Naive thymus-derived CD4-positive, alpha-beta T cell (primary cell): Measurements from ENCODE around the gene ZNF385B. TPM values are rescaled to one million over a fixed set of nuclear protein-coding genes. Genes with fewer than 3 reads are reported as not detected.

ENCODE experiments used
- ATAC-seq: fragments of 150-1000 bp; cut with Tn5 transposase; 2 replicates; pipeline ENCODE4 v1.10.0; 2021; ENCODE audit warnings: mild to moderate bottlenecking, moderate library complexity
- CTCF ChIA-PET: fragments of 350-600 bp; sonication (Branson Sonifier 250); formaldehyde crosslinking; loops from one replicate; lab custom pipeline; 2021; ENCODE audit warnings: antibody characterized with exemption; lab: Charles Lee
- POLR2A ChIA-PET: fragments of 350-600 bp; sonication (Branson Sonifier 250); formaldehyde crosslinking; loops from one replicate; lab custom pipeline; 2021; ENCODE audit warnings: antibody characterized with exemption, inconsistent platforms; lab: Charles Lee
- DNase-seq, 9 donors: peaks; one replicate each; pipeline versions ENCODE4 v3.0.0 to v3.0.0-alpha.2; 2020 to 2022; ENCODE audit warnings: mixed read lengths in 1 of 9
- H3K27ac ChIP-seq: one replicate; pipeline ENCODE4 v1.7.0; 2013; ENCODE audit warnings: mild to moderate bottlenecking, low read depth, low read length, moderate library complexity
- H3K27me3 ChIP-seq, 2 donors: one replicate each; pipeline ENCODE4 v1.7.0; 2013; ENCODE audit warnings: low read length in 2 of 2, mild to moderate bottlenecking in 2 of 2, moderate library complexity in 2 of 2; ENCODE audit not compliant: control insufficient read depth in 2 of 2, insufficient read depth in 2 of 2
- H3K36me3 ChIP-seq, 3 experiments: 1 replicate in 2 of 3; 2 replicates in 1 of 3; pipeline ENCODE4 v1.7.0; 2013; ENCODE audit warnings: low read length in 3 of 3, mild to moderate bottlenecking in 3 of 3, moderate library complexity in 1 of 3; ENCODE audit not compliant: insufficient read depth in 3 of 3, control insufficient read depth in 2 of 3
- H3K4me1 ChIP-seq, 2 donors: one replicate each; pipeline ENCODE4 v1.7.0; 2013; ENCODE audit warnings: low read length in 2 of 2, mild to moderate bottlenecking in 2 of 2, moderate library complexity in 1 of 2; ENCODE audit not compliant: control insufficient read depth in 2 of 2, insufficient read depth in 2 of 2
- H3K4me3 ChIP-seq: 2 replicates; pipeline ENCODE4 v1.7.0; 2013; ENCODE audit warnings: mild to moderate bottlenecking, low read length
- H3K9me3 ChIP-seq, 3 experiments: 1 replicate in 2 of 3; 2 replicates in 1 of 3; pipeline ENCODE4 v1.7.0; 2013; ENCODE audit warnings: low read length in 3 of 3; ENCODE audit not compliant: control insufficient read depth in 2 of 3
- H3K27ac Mint-ChIP-seq, 9 donors: one replicate each; pipeline ENCODE4 v1.8.0; 2020 to 2022; ENCODE audit warnings: mixed read lengths in 9 of 9, mild to moderate bottlenecking in 8 of 9, moderate library complexity in 5 of 9, inconsistent platforms in 2 of 9
- H3K27me3 Mint-ChIP-seq, 5 donors: one replicate each; pipeline ENCODE4 v1.8.0; 2021 to 2022; ENCODE audit warnings: mixed read lengths in 5 of 5, mild to moderate bottlenecking in 1 of 5
- H3K36me3 Mint-ChIP-seq, 5 donors: one replicate each; pipeline ENCODE4 v1.8.0; 2020 to 2022; ENCODE audit warnings: mixed read lengths in 5 of 5, mild to moderate bottlenecking in 3 of 5, inconsistent platforms in 1 of 5
- H3K4me1 Mint-ChIP-seq, 7 donors: one replicate each; pipeline ENCODE4 v1.8.0; 2020 to 2022; ENCODE audit warnings: mixed read lengths in 7 of 7, mild to moderate bottlenecking in 3 of 7, inconsistent platforms in 1 of 7
- H3K4me3 Mint-ChIP-seq, 10 donors: one replicate each; pipeline ENCODE4 v1.8.0; 2020 to 2022; ENCODE audit warnings: mild to moderate bottlenecking in 10 of 10, mixed read lengths in 10 of 10, moderate library complexity in 6 of 10, inconsistent platforms in 2 of 10
- H3K9me3 Mint-ChIP-seq, 11 donors: one replicate each; pipeline ENCODE4 v1.8.0; 2020 to 2022; ENCODE audit warnings: mixed read lengths in 11 of 11, mild to moderate bottlenecking in 4 of 11, inconsistent platforms in 1 of 11, moderate library complexity in 1 of 11
- intact Hi-C, 2 donors: fragments of 100-400 bp; cut with micrococcal nuclease; formaldehyde crosslinking; loops; one replicate each; pipeline ENCODE4 v1.15.1; 2023
- polyA plus RNA-seq, 2 donors: library from polyadenylated mRNA; unstranded; fragments of 300-500 nt; fragmentation: Illumina TruSeq; gene quantifications; one replicate each; pipeline ENCODE4 v1.2.3, GENCODE V29; 2021
- total RNA-seq, 6 experiments: library from RNA in 5 of 6; stranded (reverse) in 5 of 6; gene quantifications; 1 replicate in 5 of 6; 2 replicates in 1 of 6; pipeline ENCODE4 v1.2.3 and lab custom pipeline; 2021 to 2026

ZNF385B gene
- total RNA-seq (not detected), polyA plus RNA-seq (not detected), total RNA-seq (lab: John Stamatoyannopoulos, UW) (not detected)

DNA sequence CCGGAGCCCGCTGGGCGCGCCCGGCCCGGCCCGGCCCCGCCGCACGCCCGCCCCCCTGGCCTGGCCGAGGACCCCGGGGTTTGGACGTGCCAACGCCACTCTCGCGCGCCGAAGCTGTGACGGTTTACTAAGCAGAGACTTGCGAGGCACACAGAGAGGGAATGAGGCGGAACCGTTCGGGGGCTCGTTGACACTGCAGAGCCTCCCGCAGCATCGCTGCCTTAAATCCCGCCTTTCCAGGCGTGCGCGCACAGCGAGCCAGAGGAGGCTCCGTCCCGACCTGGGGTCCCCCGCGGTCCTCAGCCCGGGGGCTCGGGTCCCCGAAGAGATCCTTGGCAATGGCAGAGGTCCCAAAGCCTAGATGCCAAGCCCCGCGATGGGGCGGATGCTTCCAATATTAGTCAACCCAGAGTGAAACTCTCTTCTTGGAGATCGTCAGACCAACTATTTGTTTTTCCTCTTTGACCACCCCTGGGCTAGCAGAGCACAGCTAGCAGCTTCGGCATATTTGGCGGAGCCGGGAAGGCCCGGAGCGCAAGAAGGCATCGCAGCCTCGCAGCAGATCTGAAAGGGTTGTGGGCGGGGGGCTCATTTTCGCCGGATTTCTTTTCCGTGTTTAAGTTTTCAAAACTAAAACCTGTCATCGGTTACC is at the start of gene ZNF385B:
ZNF385B (minus strand) TSS at position 197 of the 652 bp plus-strand sequence.
- Histone ChIP-seq H3K27me3 (peaks cover 5 to 10% of the 10 kb centered on the region in 2 donors), H3K27ac (no peak within 1 kb of the TSS), H3K4me3 (no peak within 1 kb of the TSS), H3K4me1 (no peaks in the 10 kb centered on the region), H3K9me3 (no peaks in the 10 kb centered on the region), H3K36me3 (no peaks in the 10 kb centered on the region)
- H3K4me3 Mint-ChIP-seq, result peak within 1 kb of the TSS in 8 of 10 donors; percentile 26 to 49 (median 42)
- ChIA-PET CTCF (no interaction called here), POLR2A (no interaction called here)
- intact Hi-C loops, result no loop called here
- DNase-seq (no peak), ATAC-seq (no peak)
- H3K36me3 Mint-ChIP-seq, result no peaks in the 10 kb centered on the region
- H3K4me1 Mint-ChIP-seq, result peaks cover 4 to 15% (median 13%) of the 10 kb centered on the region in 7 donors
- peaks cover 0 to 4% (median 0%) of the 10 kb centered on the region in 11 donors for H3K9me3 Mint-ChIP-seq
- no peak within 1 kb of the TSS for H3K27ac Mint-ChIP-seq
- H3K27me3 Mint-ChIP-seq, result peaks cover 60 to 77% (median 71%) of the 10 kb centered on the region in 5 donors

GRCh38 chr2:179910735-179911113 is 49.3 kb upstream of the ZNF385B start:
- no peaks in the 10 kb centered on the region for H3K9me3 ChIP-seq
- Mint-ChIP-seq H3K27ac (no peak overlapping the region), H3K4me1 (no peaks in the 10 kb centered on the region), H3K27me3 (peaks cover 0 to 5% (median 0%) of the 10 kb centered on the region in 5 donors), H3K4me3 (no peak overlapping the region), H3K36me3 (peaks cover 0 to 4% (median 0%) of the 10 kb centered on the region in 5 donors), H3K9me3 (peaks cover 0 to 2% (median 0%) of the 10 kb centered on the region in 11 donors)
- no peaks in the 10 kb centered on the region for H3K36me3 ChIP-seq
- peaks cover 0 to 4% of the 10 kb centered on the region in 2 donors for H3K27me3 ChIP-seq
- no peak for ATAC-seq
- H3K27ac ChIP-seq, result no peak overlapping the region
- intact Hi-C loops, result no loop called here
- no peak for DNase-seq
- no peak overlapping the region for H3K4me3 ChIP-seq
- ChIA-PET POLR2A (no interaction called here), CTCF (no interaction called here)
- no peaks in the 10 kb centered on the region for H3K4me1 ChIP-seq

DNA sequence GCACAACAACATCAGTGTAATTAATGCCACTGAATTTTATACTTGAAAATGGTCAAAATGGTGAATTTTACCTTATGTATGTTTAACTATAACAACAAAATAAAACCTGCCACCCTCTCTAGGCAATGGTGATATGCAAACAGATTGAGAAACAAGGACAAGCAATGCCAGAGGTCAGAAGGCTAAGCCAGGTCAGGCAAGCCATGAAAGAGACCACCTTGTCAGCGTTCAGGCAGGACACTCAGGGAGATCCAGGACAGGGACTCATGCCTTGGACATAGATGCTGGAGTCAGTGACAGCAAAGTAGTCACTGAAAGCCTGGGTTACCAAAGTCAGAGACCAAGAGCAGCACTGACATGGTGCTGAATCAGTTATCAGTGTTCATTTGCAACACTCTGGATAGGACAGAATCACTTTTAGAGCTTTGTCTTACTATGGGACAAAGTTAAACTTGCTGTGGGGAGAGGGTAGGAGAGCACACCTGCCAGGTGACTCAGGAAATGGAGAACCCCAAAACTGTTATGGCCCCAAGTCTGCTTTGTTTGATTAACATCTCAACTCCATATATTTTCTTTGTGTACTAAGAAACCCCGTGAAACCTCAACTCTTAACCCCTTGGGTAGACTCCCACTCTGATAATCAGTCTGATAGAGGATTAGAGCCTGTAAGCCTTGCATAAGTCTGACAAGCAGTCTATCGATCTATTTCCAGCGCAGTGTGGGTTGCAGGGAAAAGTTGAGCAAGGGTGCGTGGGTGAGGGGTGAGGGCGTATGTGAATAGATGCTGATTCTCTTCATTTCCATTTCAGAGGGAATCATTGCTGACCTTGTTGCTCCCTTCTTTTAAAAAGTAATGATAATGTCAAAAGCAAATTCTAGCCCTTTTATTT is 48.7 kb upstream of the ZNF385B start:
- ChIA-PET POLR2A (no interaction called here), CTCF (no interaction called here)
- H3K27ac Mint-ChIP-seq, result no peak overlapping the region
- intact Hi-C loops, result no loop called here
- H3K4me3 Mint-ChIP-seq, result no peak overlapping the region
- H3K4me1 Mint-ChIP-seq, result no peaks in the 10 kb centered on the region
- Histone ChIP-seq H3K4me3 (no peak overlapping the region), H3K4me1 (no peaks in the 10 kb centered on the region), H3K27me3 (peaks cover 0 to 4% of the 10 kb centered on the region in 2 donors), H3K36me3 (no peaks in the 10 kb centered on the region), H3K27ac (no peak overlapping the region), H3K9me3 (no peaks in the 10 kb centered on the region)
- peaks cover 0 to 5% (median 0%) of the 10 kb centered on the region in 5 donors for H3K27me3 Mint-ChIP-seq
- H3K9me3 Mint-ChIP-seq, result peaks cover 0 to 2% (median 0%) of the 10 kb centered on the region in 11 donors
- no peaks in the 10 kb centered on the region for H3K36me3 Mint-ChIP-seq
- DNase-seq (no peak), ATAC-seq (no peak)

DNA sequence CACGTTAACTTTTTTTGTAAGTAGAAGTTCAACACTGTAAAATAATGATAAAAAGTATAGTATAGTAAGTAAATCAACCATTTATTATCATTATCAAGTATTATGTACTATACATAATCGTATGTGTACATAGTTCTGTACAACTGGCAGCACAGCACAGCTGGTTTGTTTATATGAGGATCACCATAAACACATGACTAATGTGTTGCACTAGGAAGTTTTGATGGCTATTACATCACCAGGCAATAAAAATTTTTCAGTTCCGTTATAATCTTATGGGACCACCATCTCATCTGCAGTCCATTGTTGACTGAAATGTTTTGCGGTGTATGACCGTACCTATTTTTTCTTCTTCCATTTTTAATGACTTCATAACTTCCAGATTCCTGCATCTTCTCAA is 39.2 kb upstream of the ZNF385B start:
- no peak for DNase-seq
- Histone ChIP-seq H3K9me3 (peaks cover 0 to 6% (median 0%) of the 10 kb centered on the region in 3 experiments), H3K27ac (no peak overlapping the region), H3K36me3 (no peaks in the 10 kb centered on the region), H3K4me3 (no peak overlapping the region), H3K27me3 (no peaks in the 10 kb centered on the region), H3K4me1 (no peaks in the 10 kb centered on the region)
- ChIA-PET CTCF (no interaction called here), POLR2A (no interaction called here)
- Mint-ChIP-seq H3K9me3 (peaks cover 0 to 19% (median 3%) of the 10 kb centered on the region in 11 donors), H3K27me3 (peaks cover 0 to 3% (median 0%) of the 10 kb centered on the region in 5 donors), H3K4me1 (no peaks in the 10 kb centered on the region), H3K4me3 (no peak overlapping the region), H3K36me3 (peaks cover 0 to 3% (median 0%) of the 10 kb centered on the region in 5 donors), H3K27ac (no peak overlapping the region)
- ATAC-seq, result no peak
- intact Hi-C loops, result no loop called here

DNA sequence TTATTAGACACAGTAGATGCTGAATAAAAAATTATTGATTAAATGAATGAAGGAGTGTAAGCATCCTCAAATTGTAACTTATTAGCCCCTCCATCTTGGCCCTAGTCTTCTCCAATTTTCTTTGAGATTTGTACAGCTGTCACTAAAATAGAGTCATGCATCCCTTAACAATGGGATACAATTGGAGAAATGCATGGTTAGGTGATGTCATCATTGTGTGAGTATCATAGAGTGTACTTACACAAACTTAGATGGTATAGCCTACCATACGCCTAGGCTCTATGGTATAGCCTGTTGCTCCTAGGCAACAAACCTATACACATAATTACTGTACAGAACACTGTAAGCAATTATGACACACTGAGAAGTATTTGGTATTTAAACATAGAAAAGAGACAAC is 38.3 kb upstream of the ZNF385B start:
- ATAC-seq, result no peak
- no peak overlapping the region for H3K27ac Mint-ChIP-seq
- no peak for DNase-seq
- ChIA-PET CTCF (no interaction called here), POLR2A (no interaction called here)
- H3K9me3 Mint-ChIP-seq, result peaks cover 0 to 19% (median 3%) of the 10 kb centered on the region in 11 donors
- H3K36me3 Mint-ChIP-seq, result peaks cover 0 to 3% (median 0%) of the 10 kb centered on the region in 5 donors
- H3K4me1 Mint-ChIP-seq, result no peaks in the 10 kb centered on the region
- Histone ChIP-seq H3K27ac (no peak overlapping the region), H3K9me3 (peaks cover 0 to 6% (median 0%) of the 10 kb centered on the region in 3 experiments), H3K27me3 (no peaks in the 10 kb centered on the region), H3K4me1 (no peaks in the 10 kb centered on the region), H3K4me3 (no peak overlapping the region), H3K36me3 (no peaks in the 10 kb centered on the region)
- peaks cover 0 to 3% (median 0%) of the 10 kb centered on the region in 5 donors for H3K27me3 Mint-ChIP-seq
- intact Hi-C loops, result no loop called here
- no peak overlapping the region for H3K4me3 Mint-ChIP-seq

DNA sequence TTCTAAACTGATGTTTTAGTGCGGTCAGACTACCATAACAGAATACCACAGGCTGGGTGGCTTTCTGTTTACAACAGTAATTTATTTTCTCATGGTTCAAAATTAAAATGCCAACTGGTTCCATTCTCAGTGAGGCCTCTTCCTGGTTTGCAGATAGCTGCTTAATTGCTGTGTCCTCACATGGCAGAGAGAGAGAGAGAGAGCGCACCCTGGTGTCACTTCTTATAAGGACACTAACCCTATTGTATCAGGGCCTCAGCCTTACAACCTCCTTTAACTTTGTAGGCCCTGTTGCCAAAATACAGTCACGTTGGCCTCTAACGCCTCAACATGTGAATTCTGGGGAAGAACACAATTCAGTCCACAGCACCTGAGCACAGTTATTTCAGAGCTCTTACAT is 37.5 kb upstream of the ZNF385B start:
- Histone ChIP-seq H3K9me3 (peaks cover 0 to 6% (median 0%) of the 10 kb centered on the region in 3 experiments), H3K27ac (no peak overlapping the region), H3K4me1 (no peaks in the 10 kb centered on the region), H3K4me3 (no peak overlapping the region), H3K27me3 (no peaks in the 10 kb centered on the region), H3K36me3 (no peaks in the 10 kb centered on the region)
- ChIA-PET POLR2A (no interaction called here), CTCF (no interaction called here)
- Mint-ChIP-seq H3K4me1 (no peaks in the 10 kb centered on the region), H3K27ac (no peak overlapping the region), H3K4me3 (no peak overlapping the region), H3K36me3 (peaks cover 0 to 3% (median 0%) of the 10 kb centered on the region in 5 donors), H3K27me3 (peaks cover 0 to 3% (median 0%) of the 10 kb centered on the region in 5 donors), H3K9me3 (peaks cover 0 to 15% (median 0%) of the 10 kb centered on the region in 11 donors)
- ATAC-seq, result no peak
- intact Hi-C loops, result no loop called here
- DNase-seq, result no peak
